A673 (cell line): Measurements from ENCODE around the gene UQCC3.

Experiments
- CTCF ChIP-seq: fragments of 300-800, 200-600 bp; sonication (generic); conservative IDR thresholded peaks from 2 replicates; pipeline ENCODE4 v1.5.1; 2017; ENCODE audit warnings: low read depth, mild to moderate bottlenecking, antibody characterized with exemption, low read length, moderate library complexity, mixed read lengths
- EZH2 ChIP-seq: fragments of 200-600 bp; sonication (generic); IDR thresholded peaks from 2 replicates; pipeline ENCODE4 v1.6.1; 2017; ENCODE audit warnings: borderline replicate concordance, low read depth, mild to moderate bottlenecking, mixed read lengths, antibody characterized with exemption, low read length; ENCODE audit not compliant: poor library complexity, severe bottlenecking

GRCh38 chr11:62708392-62708791 lies 36.9 kb downstream of the UQCC3 start:
- no peak for TF ChIP-seq CTCF
- no peak for TF ChIP-seq EZH2
